ENCODE data around the gene C3orf62. TPM values are rescaled to one million over a fixed set of nuclear protein-coding genes. Genes with fewer than 3 reads are reported as not detected.

C3orf62 gene
- total RNA-seq = 10 to 100 TPM in 4 of 5 experiments, 1 to 10 TPM in 1; 8.6 to 14.5 (median 10.9) TPM
- 1 to 10 TPM; 1.3 to 2.3 TPM for polyA plus RNA-seq
- 8.7 reads per million, percentile 33 among the genes with 10 or more reads in this experiment for total RNA-seq

GRCh38 chr3:49276475-49277382 is at the start of gene C3orf62:
Gene C3orf62 (minus strand): TSS chr3:49277232. CDS start chr3:49276872, 360 bp downstream.
- peak within 1 kb of the TSS; percentile 80 to 91 (median 87) for H3K4me3 Mint-ChIP-seq
- Histone ChIP-seq H3K36me3 (ENCODE audit: control insufficient read depth in 2 of 3, insufficient read depth in 3 of 3, low read length in 3 of 3) (peaks cover 0 to 13% (median 7%) of the 10 kb centered on the region in 3 experiments), H3K4me3 (ENCODE audit: low read length) (peak within 1 kb of the TSS; percentile 77), H3K9me3 (ENCODE audit: control insufficient read depth in 2 of 3, low read length in 3 of 3) (no peaks in the 10 kb centered on the region), H3K27ac (ENCODE audit: low read depth, low read length) (peak within 1 kb of the TSS; percentile 84), H3K4me1 (ENCODE audit: control insufficient read depth in 2 of 2, insufficient read depth in 2 of 2, low read length in 2 of 2) (peaks cover 10% of the 10 kb centered on the region in 2 donors), H3K27me3 (ENCODE audit: control insufficient read depth in 2 of 2, insufficient read depth in 2 of 2, low read length in 2 of 2) (no peaks in the 10 kb centered on the region)
- POLR2A ChIA-PET = interaction anchor here (0.7 to 1.2 kb wide), 2 partner anchors 135 to 208 kb away, joined by 3 read pairs; partner anchors contain the start of genes RHOA and TCTA
- H3K27me3 Mint-ChIP-seq = no peaks in the 10 kb centered on the region
- H3K9me3 Mint-ChIP-seq = no peaks in the 10 kb centered on the region
- ATAC-seq (peak; percentile 91), DNase-seq (peak; percentile 41 to 85 (median 55))
- peaks cover 0 to 15% (median 9%) of the 10 kb centered on the region in 5 donors for H3K36me3 Mint-ChIP-seq
- peaks cover 6 to 33% (median 27%) of the 10 kb centered on the region in 7 donors for H3K4me1 Mint-ChIP-seq
- peak within 1 kb of the TSS; percentile 81 to 94 (median 88) for H3K27ac Mint-ChIP-seq
- intact Hi-C loops (cut with micrococcal nuclease) = loop anchor here (1.0 to 5.0 kb wide), 5 partner anchors 66 to 248 kb away; partner anchors contain the start of genes KLHDC8B (in 2 of the 2), IMPDH2 (in 1 of the 2), QRICH1 (in 1 of the 2) and USP4 (in 1 of the 2)
- CTCF ChIA-PET = interaction anchor here (0.9 kb wide), 1 partner anchor 166 kb away, joined by 3 read pairs; no protein-coding TSS in a partner anchor

- Mint-ChIP-seq H3K36me3 (peaks cover 9 to 56% (median 35%) of the 10 kb centered on the region in 5 donors), H3K27ac (peak overlapping the region in 1 of 9 donors; percentile 46)
These were observed 47.7 kb upstream of the C3orf62 start for GRCh38 chr3:49324768-49325167.

GRCh38 chr3:49316696-49317457 is 39.8 kb upstream of the C3orf62 start:
- Mint-ChIP-seq H3K27me3 (no peaks in the 10 kb centered on the region), H3K4me3 (no peak overlapping the region), H3K4me1 (peaks cover 0 to 6% (median 3%) of the 10 kb centered on the region in 7 donors), H3K36me3 (peaks cover 0 to 27% (median 14%) of the 10 kb centered on the region in 5 donors), H3K9me3 (no peaks in the 10 kb centered on the region), H3K27ac (no peak overlapping the region)
- ChIA-PET POLR2A (no interaction called here), CTCF (no interaction called here)
- intact Hi-C loops (cut with micrococcal nuclease) = no loop called here
- H3K9me3 ChIP-seq (ENCODE audit: control insufficient read depth in 2 of 3, low read length in 3 of 3) = no peaks in the 10 kb centered on the region
- H3K4me1 ChIP-seq (ENCODE audit: control insufficient read depth in 2 of 2, insufficient read depth in 2 of 2, low read length in 2 of 2) = no peaks in the 10 kb centered on the region
- ATAC-seq (no peak), DNase-seq (no peak)
- H3K36me3 ChIP-seq (ENCODE audit: control insufficient read depth in 2 of 3, insufficient read depth in 3 of 3, low read length in 3 of 3) = peaks cover 0 to 78% (median 6%) of the 10 kb centered on the region in 3 experiments
- no peaks in the 10 kb centered on the region for H3K27me3 ChIP-seq (ENCODE audit: control insufficient read depth in 2 of 2, insufficient read depth in 2 of 2, low read length in 2 of 2)
- H3K4me3 ChIP-seq (ENCODE audit: low read length) = no peak overlapping the region
- H3K27ac ChIP-seq (ENCODE audit: low read depth, low read length) = no peak overlapping the region

More at GRCh38 chr3:49324768-49325167, 47.7 kb upstream of the C3orf62 start:
- no peaks in the 10 kb centered on the region for H3K9me3 Mint-ChIP-seq
- no peaks in the 10 kb centered on the region for H3K27me3 ChIP-seq (ENCODE audit: control insufficient read depth in 2 of 2, insufficient read depth in 2 of 2, low read length in 2 of 2)
- DNase-seq (no peak), ATAC-seq (no peak)
- CTCF ChIA-PET = interaction anchor here (0.5 to 1.2 kb wide), 2 partner anchors 19 to 248 kb away, joined by 3 read pairs; no protein-coding TSS in a partner anchor
- H3K9me3 ChIP-seq (ENCODE audit: control insufficient read depth in 2 of 3, low read length in 3 of 3) = no peaks in the 10 kb centered on the region
- no peaks in the 10 kb centered on the region for H3K4me1 ChIP-seq (ENCODE audit: control insufficient read depth in 2 of 2, insufficient read depth in 2 of 2, low read length in 2 of 2)
- POLR2A ChIA-PET = interaction anchor here (0.8 kb wide), 1 partner anchor 9 kb away, joined by 4 read pairs; no protein-coding TSS in a partner anchor
- no peak overlapping the region for H3K4me3 Mint-ChIP-seq
- no peak overlapping the region for H3K4me3 ChIP-seq (ENCODE audit: low read length)
- H3K27ac ChIP-seq (ENCODE audit: low read depth, low read length) = no peak overlapping the region
- no peaks in the 10 kb centered on the region for H3K27me3 Mint-ChIP-seq
- peaks cover 2 to 17% (median 12%) of the 10 kb centered on the region in 7 donors for H3K4me1 Mint-ChIP-seq
- intact Hi-C loops (cut with micrococcal nuclease) = no loop called here
- peaks cover 30 to 86% (median 39%) of the 10 kb centered on the region in 3 experiments for H3K36me3 ChIP-seq (ENCODE audit: control insufficient read depth in 2 of 3, insufficient read depth in 3 of 3, low read length in 3 of 3)

DNA sequence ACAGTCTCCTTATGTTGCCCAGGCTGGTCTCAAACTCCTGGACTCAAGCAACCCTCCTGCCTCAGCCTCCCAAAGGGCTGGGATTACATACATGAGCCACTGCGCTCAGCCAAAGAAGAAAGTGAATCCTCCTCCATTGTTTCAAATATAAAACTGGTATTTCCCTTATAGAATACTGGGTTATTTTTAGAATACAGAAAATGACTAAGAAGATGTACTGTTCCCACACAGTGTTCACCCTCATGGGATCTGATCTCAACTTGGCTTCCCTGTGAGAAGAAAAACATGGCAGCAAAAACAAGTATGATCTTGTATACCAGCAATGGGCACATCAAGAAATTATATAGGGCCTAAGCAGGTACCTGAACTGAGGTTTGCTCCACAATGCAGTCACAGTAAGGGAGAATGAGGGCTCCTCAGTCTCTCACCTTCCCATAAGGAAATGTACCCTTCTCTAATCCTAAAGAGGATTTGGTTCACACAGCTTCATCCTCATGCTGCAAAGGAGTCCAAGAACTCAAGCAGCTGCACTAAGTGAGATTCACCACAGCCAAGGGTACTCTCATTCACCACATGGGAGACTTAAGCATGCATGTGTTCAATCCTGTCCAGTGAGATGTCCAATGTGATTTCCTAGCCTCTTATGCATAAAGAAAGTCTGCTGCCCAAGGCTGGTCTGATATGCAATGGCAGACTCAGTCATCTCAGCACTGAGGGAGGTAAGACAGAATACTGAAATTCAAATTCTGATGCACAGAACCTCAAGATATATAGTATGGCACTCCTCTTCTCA is 37.1 kb upstream of the C3orf62 start:
- CTCF ChIA-PET = interaction anchor here (0.6 to 1.0 kb wide), 2 partner anchors 20 to 71 kb away, joined by 3 to 4 read pairs; no protein-coding TSS in a partner anchor
- no peak for ATAC-seq

GRCh38 chr3:49311283-49311682 is 34.3 kb upstream of the C3orf62 start:
- H3K4me3 Mint-ChIP-seq = no peak overlapping the region
- DNase-seq = no peak
- Histone ChIP-seq H3K4me3 (ENCODE audit: low read length) (no peak overlapping the region), H3K27me3 (ENCODE audit: control insufficient read depth in 2 of 2, insufficient read depth in 2 of 2, low read length in 2 of 2) (no peaks in the 10 kb centered on the region), H3K27ac (ENCODE audit: low read depth, low read length) (no peak overlapping the region), H3K4me1 (ENCODE audit: control insufficient read depth in 2 of 2, insufficient read depth in 2 of 2, low read length in 2 of 2) (no peaks in the 10 kb centered on the region), H3K36me3 (ENCODE audit: control insufficient read depth in 2 of 3, insufficient read depth in 3 of 3, low read length in 3 of 3) (peaks cover 6 to 69% (median 14%) of the 10 kb centered on the region in 3 experiments), H3K9me3 (ENCODE audit: control insufficient read depth in 2 of 3, low read length in 3 of 3) (no peaks in the 10 kb centered on the region)
- peaks cover 6 to 32% (median 13%) of the 10 kb centered on the region in 5 donors for H3K36me3 Mint-ChIP-seq
- H3K9me3 Mint-ChIP-seq = no peaks in the 10 kb centered on the region
- H3K27ac Mint-ChIP-seq = peak overlapping the region in 6 of 9 donors; percentile 11 to 74 (median 44)
- peaks cover 0 to 8% (median 0%) of the 10 kb centered on the region in 7 donors for H3K4me1 Mint-ChIP-seq
- ChIA-PET CTCF (no interaction called here), POLR2A (interaction anchor here (0.6 to 1.0 kb wide), 2 partner anchors 29 to 137 kb away, joined by 3 read pairs; partner anchors contain the start of gene USP4)
- intact Hi-C loops (cut with micrococcal nuclease) = no loop called here
- H3K27me3 Mint-ChIP-seq = no peaks in the 10 kb centered on the region
- no peak for ATAC-seq

More for the DNA sequence above, 37.1 kb upstream of the C3orf62 start:
- Histone ChIP-seq H3K36me3 (ENCODE audit: control insufficient read depth in 2 of 3, insufficient read depth in 3 of 3, low read length in 3 of 3) (peaks cover 6 to 69% (median 19%) of the 10 kb centered on the region in 3 experiments), H3K27me3 (ENCODE audit: control insufficient read depth in 2 of 2, insufficient read depth in 2 of 2, low read length in 2 of 2) (no peaks in the 10 kb centered on the region), H3K9me3 (ENCODE audit: control insufficient read depth in 2 of 3, low read length in 3 of 3) (no peaks in the 10 kb centered on the region), H3K27ac (ENCODE audit: low read depth, low read length) (no peak overlapping the region), H3K4me1 (ENCODE audit: control insufficient read depth in 2 of 2, insufficient read depth in 2 of 2, low read length in 2 of 2) (no peaks in the 10 kb centered on the region), H3K4me3 (ENCODE audit: low read length) (no peak overlapping the region)
- Mint-ChIP-seq H3K27ac (peak overlapping the region in 4 of 9 donors; percentile 8 to 36 (median 23)), H3K9me3 (no peaks in the 10 kb centered on the region), H3K4me1 (peaks cover 0 to 7% (median 0%) of the 10 kb centered on the region in 7 donors), H3K4me3 (no peak overlapping the region), H3K36me3 (peaks cover 5 to 30% (median 13%) of the 10 kb centered on the region in 5 donors), H3K27me3 (no peaks in the 10 kb centered on the region)
- intact Hi-C loops (cut with micrococcal nuclease) = no loop called here
- DNase-seq = no peak
- POLR2A ChIA-PET = interaction anchor here (1.0 kb wide), 1 partner anchor 26 kb away, joined by 3 read pairs; the partner anchor contains the start of gene USP4
